Fibroblast of lung (primary cell): Measurements from ENCODE around the gene ZNF860. TPM values are rescaled to one million over a fixed set of nuclear protein-coding genes. Genes with fewer than 3 reads are reported as not detected.

Experiments used
- DNase-seq, 2 donors: peaks; one replicate each; pipeline versions ENCODE4 v3.0.0 to v3.0.0-alpha.2; 2010; ENCODE audit warnings: low read depth in 2 of 2
- H2AFZ ChIP-seq: 2 replicates; pipeline ENCODE4 v1.5.1; 2012; ENCODE audit warnings: low read length, control low read depth, inconsistent platforms
- H3K27ac ChIP-seq: 2 replicates; pipeline ENCODE4 v1.5.1; 2011; ENCODE audit warnings: low read length, control low read depth; ENCODE audit not compliant: insufficient read depth
- H3K27me3 ChIP-seq: 2 replicates; pipeline ENCODE4 v1.5.1; 2011; ENCODE audit warnings: mild to moderate bottlenecking, low read length; ENCODE audit not compliant: control insufficient read depth, insufficient read depth
- H3K36me3 ChIP-seq: 2 replicates; pipeline ENCODE4 v1.5.1; 2011; ENCODE audit warnings: low read length; ENCODE audit not compliant: control insufficient read depth, insufficient read depth
- H3K4me1 ChIP-seq: 2 replicates; pipeline ENCODE4 v1.5.1; 2011; ENCODE audit warnings: low read length; ENCODE audit not compliant: control insufficient read depth, insufficient read depth; ENCODE audit errors: extremely low read depth
- H3K4me2 ChIP-seq: 2 replicates; pipeline ENCODE4 v1.5.1; 2011; ENCODE audit warnings: low read length, control low read depth; ENCODE audit not compliant: insufficient read depth; ENCODE audit errors: extremely low read depth
- H3K4me3 ChIP-seq, 4 experiments: fragments of 200-600 bp in 1 of 4; sonication (generic) in 1 of 4; replicated peaks in 1 of 4; 2 replicates each; pipeline ENCODE4 v1.5.1; 2011 to 2016; ENCODE audit warnings: low read length in 4 of 4, low read depth in 3 of 4, mild to moderate bottlenecking in 3 of 4, control low read depth in 2 of 4, inconsistent platforms in 1 of 4, mixed read lengths in 1 of 4; ENCODE audit not compliant: insufficient read depth in 1 of 4; ENCODE audit errors: control extremely low read depth in 1 of 4
- H3K79me2 ChIP-seq: 2 replicates; pipeline ENCODE4 v1.5.1; 2012; ENCODE audit warnings: mild to moderate bottlenecking, low read length, inconsistent platforms; ENCODE audit not compliant: control insufficient read depth, insufficient read depth
- H3K9ac ChIP-seq: 2 replicates; pipeline ENCODE4 v1.5.1; 2011; ENCODE audit warnings: mild to moderate bottlenecking, low read length, control low read depth; ENCODE audit not compliant: insufficient read depth
- H3K9me3 ChIP-seq: 2 replicates; pipeline ENCODE4 v1.5.1; 2012; ENCODE audit warnings: low read depth, low read length; ENCODE audit not compliant: control insufficient read depth, insufficient read depth
- H4K20me1 ChIP-seq: 2 replicates; pipeline ENCODE4 v1.5.1; 2011; ENCODE audit warnings: low read length; ENCODE audit not compliant: control insufficient read depth, insufficient read depth; ENCODE audit errors: extremely low read depth
- EZH2 ChIP-seq: IDR thresholded peaks from 2 replicates; pipeline ENCODE4 v1.5.1; 2012; ENCODE audit warnings: low read length, control low read depth, mild to moderate bottlenecking; ENCODE audit errors: missing control alignments
- polyA plus RNA-seq, 2 donors: library from polyadenylated mRNA; depleted of rRNA in 1 of 2; stranded (reverse) in 1 of 2; unstranded in 1 of 2; fragments of >200 nt; gene quantifications; 2 replicates each; pipeline ENCODE4 v1.2.1, GENCODE V29; 2011 to 2012; ENCODE audit warnings: missing spikeins in 1 of 2
- total RNA-seq: library from RNA; depleted of rRNA; stranded (reverse); fragments of >200 nt; gene quantifications from 2 replicates; pipeline ENCODE4 v1.2.1, GENCODE V29; 2014
- TF ChIP-seq, protein P1 (sequence below), 2 donors: IDR thresholded peaks in 1 of 2; conservative IDR thresholded peaks in 1 of 2; 1 replicate in 1 of 2; 2 replicates in 1 of 2; pipeline ENCODE4 v1.5.1; 2011 to 2012; ENCODE audit warnings: low read length in 2 of 2, control low read depth in 1 of 2, inconsistent platforms in 1 of 2, low read depth in 1 of 2, mild to moderate bottlenecking in 1 of 2

The ZNF860 gene
- total and polyA plus RNA-seq, 2 donors (not counting 1 experiment from before 2014, with no cell fraction given) = 0.50 to 0.52 TPM

DNA sequence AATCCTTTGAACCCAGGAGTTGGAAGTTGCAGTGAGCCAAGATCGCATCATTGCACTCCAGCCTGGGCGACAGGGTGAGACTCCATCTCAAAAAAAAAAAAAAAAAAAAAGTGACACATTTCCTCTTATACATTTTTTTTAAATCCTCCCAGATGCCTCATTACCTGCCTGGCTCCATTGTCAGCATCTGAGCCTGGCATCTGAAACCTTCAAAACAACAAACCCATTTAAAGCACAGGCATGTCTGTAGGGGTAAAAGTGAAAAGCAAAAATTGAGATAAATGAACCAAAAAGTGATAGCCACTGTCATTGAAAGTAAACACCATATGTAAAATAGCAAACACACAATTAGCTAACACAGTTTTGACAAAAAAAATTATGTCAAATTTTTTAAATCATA is 39.1 kb upstream of the ZNF860 start:
- Histone ChIP-seq H3K27me3 (no peaks in the 10 kb centered on the region), H3K9ac (no peak overlapping the region), H2AFZ (no peak overlapping the region), H3K79me2 (no peaks in the 10 kb centered on the region), H3K27ac (no peak overlapping the region), H4K20me1 (no peaks in the 10 kb centered on the region), H3K4me3 (no peak overlapping the region), H3K4me1 (peaks cover 3% of the 10 kb centered on the region), H3K4me2 (no peak overlapping the region), H3K9me3 (no peaks in the 10 kb centered on the region), H3K36me3 (no peaks in the 10 kb centered on the region)
- TF ChIP-seq EZH2 = no peak
- TF ChIP-seq, protein P1, sequence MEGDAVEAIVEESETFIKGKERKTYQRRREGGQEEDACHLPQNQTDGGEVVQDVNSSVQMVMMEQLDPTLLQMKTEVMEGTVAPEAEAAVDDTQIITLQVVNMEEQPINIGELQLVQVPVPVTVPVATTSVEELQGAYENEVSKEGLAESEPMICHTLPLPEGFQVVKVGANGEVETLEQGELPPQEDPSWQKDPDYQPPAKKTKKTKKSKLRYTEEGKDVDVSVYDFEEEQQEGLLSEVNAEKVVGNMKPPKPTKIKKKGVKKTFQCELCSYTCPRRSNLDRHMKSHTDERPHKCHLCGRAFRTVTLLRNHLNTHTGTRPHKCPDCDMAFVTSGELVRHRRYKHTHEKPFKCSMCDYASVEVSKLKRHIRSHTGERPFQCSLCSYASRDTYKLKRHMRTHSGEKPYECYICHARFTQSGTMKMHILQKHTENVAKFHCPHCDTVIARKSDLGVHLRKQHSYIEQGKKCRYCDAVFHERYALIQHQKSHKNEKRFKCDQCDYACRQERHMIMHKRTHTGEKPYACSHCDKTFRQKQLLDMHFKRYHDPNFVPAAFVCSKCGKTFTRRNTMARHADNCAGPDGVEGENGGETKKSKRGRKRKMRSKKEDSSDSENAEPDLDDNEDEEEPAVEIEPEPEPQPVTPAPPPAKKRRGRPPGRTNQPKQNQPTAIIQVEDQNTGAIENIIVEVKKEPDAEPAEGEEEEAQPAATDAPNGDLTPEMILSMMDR (conservative IDR thresholded peaks at IDR 0.05 in 1 of 2, IDR thresholded peaks at IDR 0.05 in 1 of 2; ENCODE audit: low read depth in 1 of 2, low read length in 2 of 2) = no peak
- no peak for DNase-seq

GRCh38 chr3:31943041-31943440 is 38.5 kb upstream of the ZNF860 start:
- H3K4me3 ChIP-seq = no peak overlapping the region

GRCh38 chr3:31945738-31946052 is 35.9 kb upstream of the ZNF860 start:
- Histone ChIP-seq H4K20me1 (no peaks in the 10 kb centered on the region), H3K9me3 (no peaks in the 10 kb centered on the region), H3K4me2 (no peak overlapping the region), H3K36me3 (no peaks in the 10 kb centered on the region), H3K4me1 (peaks cover 3% of the 10 kb centered on the region), H3K9ac (no peak overlapping the region), H3K79me2 (no peaks in the 10 kb centered on the region), H2AFZ (no peak overlapping the region), H3K27me3 (no peaks in the 10 kb centered on the region), H3K4me3 (no peak overlapping the region), H3K27ac (no peak overlapping the region)
- no peak for TF ChIP-seq EZH2
- TF ChIP-seq, protein P1 (conservative IDR thresholded peaks at IDR 0.05 in 1 of 2, IDR thresholded peaks at IDR 0.05 in 1 of 2; ENCODE audit: low read depth in 1 of 2, low read length in 2 of 2) = no peak
- peak; percentile 56 to 68 for DNase-seq

More at GRCh38 chr3:31943041-31943440, 38.5 kb upstream of the ZNF860 start:
- H3K9me3 ChIP-seq = no peaks in the 10 kb centered on the region
- no peak overlapping the region for H3K9ac ChIP-seq
- H3K4me1 ChIP-seq = peaks cover 3% of the 10 kb centered on the region
- TF ChIP-seq, protein P1 (conservative IDR thresholded peaks at IDR 0.05 in 1 of 2, IDR thresholded peaks at IDR 0.05 in 1 of 2; ENCODE audit: low read depth in 1 of 2, low read length in 2 of 2) = no peak
- TF ChIP-seq EZH2 = no peak
- no peak overlapping the region for H2AFZ ChIP-seq
- H3K27ac ChIP-seq = no peak overlapping the region
- no peak for DNase-seq
- H3K4me2 ChIP-seq = no peak overlapping the region
- H4K20me1 ChIP-seq = no peaks in the 10 kb centered on the region
- no peaks in the 10 kb centered on the region for H3K79me2 ChIP-seq
- no peaks in the 10 kb centered on the region for H3K36me3 ChIP-seq
- H3K27me3 ChIP-seq = no peaks in the 10 kb centered on the region
